OCI-LY7 (cell line): ENCODE results near the gene NHERF2. TPM values are rescaled to one million over a fixed set of nuclear protein-coding genes. Genes with fewer than 3 reads are reported as not detected.

Experiments used
- BruUV-seq: library from RNA; stranded (reverse); fragments of 400-500 nt; replicated peaks from 2 replicates; lab custom pipeline; 2021; lab: Mats Ljungman, UMichigan
- CTCF ChIA-PET: fragments of 300-600 bp; sonication (Branson Sonifier 250); formaldehyde crosslinking; loops from one replicate; lab custom pipeline; 2022; ENCODE audit warnings: antibody characterized with exemption; ENCODE audit not compliant: unreplicated experiment; lab: Charles Lee
- POLR2A ChIA-PET: fragments of 300-600 bp; sonication (Branson Sonifier 250); formaldehyde crosslinking; loops from one replicate; lab custom pipeline; 2022; ENCODE audit warnings: antibody characterized with exemption; lab: Charles Lee
- DNase-seq: peaks from one replicate; pipeline ENCODE4 v3.0.0-alpha.2; 2015; ENCODE audit warnings: low spot score
- H2AFZ ChIP-seq: fragments of 200-600 bp; sonication (generic), shearing (Covaris generic); 2 replicates; pipeline ENCODE4 v1.6.1; 2014; ENCODE audit warnings: mild to moderate bottlenecking, antibody characterized with exemption, low read length, moderate library complexity
- H3K27ac ChIP-seq: fragments of 200-600 bp; sonication (generic); 2 replicates; pipeline ENCODE4 v1.5.1; 2014; ENCODE audit warnings: mixed run types, low read depth, mild to moderate bottlenecking, moderate library complexity, low read length, inconsistent platforms; ENCODE audit not compliant: poor library complexity, severe bottlenecking
- H3K36me3 ChIP-seq: fragments of 200-600 bp; sonication (generic); 2 replicates; pipeline ENCODE4 v1.6.1; 2014; ENCODE audit warnings: mild to moderate bottlenecking, antibody characterized with exemption, low read length, moderate library complexity, mixed read lengths; ENCODE audit not compliant: insufficient read depth
- H3K4me1 ChIP-seq: fragments of 200-600 bp; sonication (generic); 2 replicates; pipeline ENCODE4 v1.5.1; 2014; ENCODE audit warnings: mild to moderate bottlenecking, low read length; ENCODE audit not compliant: insufficient read depth, poor library complexity, severe bottlenecking
- H3K4me2 ChIP-seq: fragments of 200-600 bp; sonication (generic); 2 replicates; pipeline ENCODE4 v1.6.1; 2014; ENCODE audit warnings: mild to moderate bottlenecking, low read length
- H3K4me3 ChIP-seq: fragments of 200-600 bp; sonication (generic); 2 replicates; pipeline ENCODE4 v1.5.1; 2014; ENCODE audit warnings: mild to moderate bottlenecking, low read depth, low read length; ENCODE audit not compliant: poor library complexity, severe bottlenecking
- H3K79me2 ChIP-seq: fragments of 200-600 bp; sonication (generic); 2 replicates; pipeline ENCODE4 v1.6.1; 2016; ENCODE audit warnings: low read depth, mild to moderate bottlenecking, low read length, moderate library complexity, mixed read lengths; ENCODE audit not compliant: insufficient read depth
- H3K9me2 ChIP-seq: fragments of 200-600 bp; sonication (generic); 2 replicates; pipeline ENCODE4 v1.6.1; 2016; ENCODE audit warnings: mild to moderate bottlenecking, low read length, mixed read lengths; ENCODE audit not compliant: insufficient read depth
- H3K9me3 ChIP-seq: fragments of 200-600 bp; sonication (generic); 2 replicates; pipeline ENCODE4 v1.6.1; 2014; ENCODE audit warnings: mild to moderate bottlenecking, mixed run types, low read length, mixed read lengths
- H4K20me1 ChIP-seq: fragments of 200-600 bp; sonication (generic); 2 replicates; pipeline ENCODE4 v1.6.1; 2014; ENCODE audit warnings: mild to moderate bottlenecking, antibody characterized with exemption, low read length, moderate library complexity, mixed read lengths; ENCODE audit not compliant: insufficient read depth
- EZH2phosphoT487 ChIP-seq: fragments of 200-600 bp; sonication (generic); IDR thresholded peaks from 2 replicates; pipeline ENCODE4 v1.6.1; 2018; ENCODE audit warnings: low read depth, borderline replicate concordance, mild to moderate bottlenecking, mixed run types, antibody characterized with exemption, low read length, moderate library complexity, mixed read lengths
- intact Hi-C: fragments of 100-400 bp; cut with micrococcal nuclease; formaldehyde crosslinking; loops from one replicate; pipeline ENCODE4 v1.10.0; 2022; ENCODE audit not compliant: unreplicated experiment
- total RNA-seq, 2 experiments: library from RNA; depleted of rRNA in 1 of 2; stranded (reverse); fragments of >200 nt in 1 of 2; shearing (Covaris generic) in 1 of 2; gene quantifications; 2 replicates each; pipeline ENCODE4 v1.2.3, GENCODE V29; 2014 to 2022
- TF ChIP-seq, protein P1 (sequence below): fragments of 200-600 bp; sonication (generic); conservative IDR thresholded peaks from 2 replicates; pipeline ENCODE4 v1.5.1; 2014; ENCODE audit warnings: mild to moderate bottlenecking, antibody characterized with exemption, low read length, moderate library complexity, mixed read lengths

The NHERF2 gene
- total RNA-seq, 2 experiments from 2014 or later = 0.27 TPM; not detected in 1

GRCh38 chr16:2001035-2001434, 25.7 kb upstream of the NHERF2 start:
- Histone ChIP-seq H3K36me3 (peaks cover 78% of the 10 kb centered on the region), H2AFZ (no peak overlapping the region), H3K4me3 (no peak overlapping the region), H3K4me1 (peaks cover 9% of the 10 kb centered on the region), H3K27ac (no peak overlapping the region), H4K20me1 (no peaks in the 10 kb centered on the region; the same call in 1 of the 2 replicates), H3K79me2 (no peaks in the 10 kb centered on the region; the same call in 1 of the 2 replicates), H3K9me3 (no peaks in the 10 kb centered on the region), H3K4me2 (no peak overlapping the region), H3K9me2 (no peaks in the 10 kb centered on the region)
- no peak for TF ChIP-seq EZH2phosphoT487
- TF ChIP-seq, protein P1, sequence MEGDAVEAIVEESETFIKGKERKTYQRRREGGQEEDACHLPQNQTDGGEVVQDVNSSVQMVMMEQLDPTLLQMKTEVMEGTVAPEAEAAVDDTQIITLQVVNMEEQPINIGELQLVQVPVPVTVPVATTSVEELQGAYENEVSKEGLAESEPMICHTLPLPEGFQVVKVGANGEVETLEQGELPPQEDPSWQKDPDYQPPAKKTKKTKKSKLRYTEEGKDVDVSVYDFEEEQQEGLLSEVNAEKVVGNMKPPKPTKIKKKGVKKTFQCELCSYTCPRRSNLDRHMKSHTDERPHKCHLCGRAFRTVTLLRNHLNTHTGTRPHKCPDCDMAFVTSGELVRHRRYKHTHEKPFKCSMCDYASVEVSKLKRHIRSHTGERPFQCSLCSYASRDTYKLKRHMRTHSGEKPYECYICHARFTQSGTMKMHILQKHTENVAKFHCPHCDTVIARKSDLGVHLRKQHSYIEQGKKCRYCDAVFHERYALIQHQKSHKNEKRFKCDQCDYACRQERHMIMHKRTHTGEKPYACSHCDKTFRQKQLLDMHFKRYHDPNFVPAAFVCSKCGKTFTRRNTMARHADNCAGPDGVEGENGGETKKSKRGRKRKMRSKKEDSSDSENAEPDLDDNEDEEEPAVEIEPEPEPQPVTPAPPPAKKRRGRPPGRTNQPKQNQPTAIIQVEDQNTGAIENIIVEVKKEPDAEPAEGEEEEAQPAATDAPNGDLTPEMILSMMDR = no peak
- intact Hi-C loops = no loop called here
- POLR2A ChIA-PET = no interaction called here
- CTCF ChIA-PET = no interaction called here
- BruUV-seq = no TSS peak
- DNase-seq = no peak

GRCh38 chr16:2001456-2002355, 25.0 kb upstream of the NHERF2 start:
- H3K9me3 ChIP-seq = no peaks in the 10 kb centered on the region
- H3K9me2 ChIP-seq = no peaks in the 10 kb centered on the region
- no peak overlapping the region for H3K4me2 ChIP-seq
- no peak for DNase-seq
- no peaks in the 10 kb centered on the region; the same call in 1 of the 2 replicates for H4K20me1 ChIP-seq
- H3K27ac ChIP-seq = no peak overlapping the region
- H3K4me1 ChIP-seq = peaks cover 9% of the 10 kb centered on the region
- no peak overlapping the region for H3K4me3 ChIP-seq
- H2AFZ ChIP-seq = no peak overlapping the region
- intact Hi-C loops = no loop called here
- H3K79me2 ChIP-seq = peaks cover 5% of the 10 kb centered on the region; the same call in 1 of the 2 replicates
- ChIA-PET CTCF (no interaction called here), POLR2A (no interaction called here)
- H3K36me3 ChIP-seq = peaks cover 73% of the 10 kb centered on the region
- no TSS peak for BruUV-seq
- no peak for TF ChIP-seq EZH2phosphoT487
- TF ChIP-seq, protein P1 = no peak
